HG03064 (cell line): ENCODE results near the gene OS9.
A peak's percentile ranks its signal among the peaks of the same experiment; 100 is the strongest.

Experiments
- ATAC-seq: cut with Tn5 transposase; IDR thresholded peaks from one replicate; pipeline ENCODE4 v1.9.1; 2021; ENCODE audit warnings: low read depth; ENCODE audit not compliant: unreplicated experiment

OS9 gene

GRCh38 chr12:57765003-57765697 lies 71.2 kb downstream of the OS9 start:
- peak; percentile 57 for ATAC-seq

- no peak for ATAC-seq
Observed at GRCh38 chr12:57765698-57766463, 71.9 kb downstream of the OS9 start.

- ATAC-seq: no peak
Observed at GRCh38 chr12:57766464-57767304, 72.8 kb downstream of the OS9 start, which contains the start of gene CYP27B1. Gene CYP27B1, minus strand, starts transcription at chr12:57767078. Its CDS starts 37 bp downstream, at chr12:57767041.

GRCh38 chr12:57767305-57767698 lies 73.4 kb downstream of the OS9 start:
- no peak for ATAC-seq

- no peak for ATAC-seq
Observed at GRCh38 chr12:57767876-57768275, 73.9 kb downstream of the OS9 start.

GRCh38 chr12:57769594-57769993 lies 75.7 kb downstream of the OS9 start:
- ATAC-seq: no peak

GRCh38 chr12:57770734-57771133 lies 76.8 kb downstream of the OS9 start:
- no peak for ATAC-seq
